ENCODE data around the gene UGDH. TPM values are rescaled to one million over a fixed set of nuclear protein-coding genes. Genes with fewer than 3 reads are reported as not detected.

UGDH gene
- total RNA-seq, 4 donors from 2014 or later = 168 to 335 (median 204) TPM

GRCh38 chr4:39497909-39498726, 29.1 kb downstream of the UGDH start:
- Histone ChIP-seq H3K36me3 (peaks cover 0 to 51% (median 5%) of the 10 kb centered on the region in 3 donors), H3K4me1 (no peaks in the 10 kb centered on the region), H3K9me3 (no peaks in the 10 kb centered on the region), H3K27me3 (no peaks in the 10 kb centered on the region), H3K4me3 (no peak overlapping the region), H3K27ac (no peak overlapping the region)
- DNase-seq = no peak
- no peak for TF ChIP-seq CTCF (IDR thresholded peaks at IDR 0.05)
- no peak for TF ChIP-seq POLR2A (IDR thresholded peaks at IDR 0.05)

- Histone ChIP-seq H3K4me1 (no peaks in the 10 kb centered on the region), H3K4me3 (no peak overlapping the region), H3K9me3 (no peaks in the 10 kb centered on the region), H3K27ac (no peak overlapping the region), H3K27me3 (no peaks in the 10 kb centered on the region), H3K36me3 (peaks cover 0 to 27% (median 0%) of the 10 kb centered on the region in 3 donors)
- no peak for DNase-seq
- TF ChIP-seq POLR2A (IDR thresholded peaks at IDR 0.05) (no peak), CTCF (IDR thresholded peaks at IDR 0.05) (no peak)
Measured at GRCh38 chr4:39495446-39496213, 31.6 kb downstream of the UGDH start.

- DNase-seq = no peak
- TF ChIP-seq POLR2A (IDR thresholded peaks at IDR 0.05) = no peak
- no peak for TF ChIP-seq CTCF (IDR thresholded peaks at IDR 0.05)
Measured at GRCh38 chr4:39494354-39494753, 32.9 kb downstream of the UGDH start.

GRCh38 chr4:39490322-39490721, 36.9 kb downstream of the UGDH start:
- H3K27ac ChIP-seq = no peak overlapping the region
- no peaks in the 10 kb centered on the region for H3K4me1 ChIP-seq
- H3K27me3 ChIP-seq = no peaks in the 10 kb centered on the region
- H3K9me3 ChIP-seq = no peaks in the 10 kb centered on the region
- no peak overlapping the region for H3K4me3 ChIP-seq
- DNase-seq = no peak
- TF ChIP-seq CTCF (IDR thresholded peaks at IDR 0.05) = no peak
- no peak for TF ChIP-seq POLR2A (IDR thresholded peaks at IDR 0.05)
- H3K36me3 ChIP-seq = no peaks in the 10 kb centered on the region

More at GRCh38 chr4:39494354-39494753, 32.9 kb downstream of the UGDH start:
- Histone ChIP-seq H3K4me1 (no peaks in the 10 kb centered on the region), H3K9me3 (no peaks in the 10 kb centered on the region), H3K4me3 (no peak overlapping the region), H3K36me3 (peaks cover 0 to 14% (median 0%) of the 10 kb centered on the region in 3 donors), H3K27me3 (no peaks in the 10 kb centered on the region), H3K27ac (no peak overlapping the region)

GRCh38 chr4:39486221-39486804, 40.9 kb downstream of the UGDH start:
- no peak for DNase-seq
- no peak overlapping the region for H3K27ac ChIP-seq
- no peaks in the 10 kb centered on the region for H3K36me3 ChIP-seq
- TF ChIP-seq POLR2A (IDR thresholded peaks at IDR 0.05) (no peak), CTCF (IDR thresholded peaks at IDR 0.05) (no peak)
- H3K9me3 ChIP-seq = no peaks in the 10 kb centered on the region
- no peaks in the 10 kb centered on the region for H3K27me3 ChIP-seq
- no peaks in the 10 kb centered on the region for H3K4me1 ChIP-seq
- H3K4me3 ChIP-seq = no peak overlapping the region
